Testis (tissue), 3 donors: ENCODE measurements around the gene CDK8. TPM values are rescaled to one million over a fixed set of nuclear protein-coding genes. Genes with fewer than 3 reads are reported as not detected.

Source experiments
- DNase-seq: peaks from one replicate; pipeline ENCODE4 v3.0.0-alpha.2; 2019
- H3K27ac ChIP-seq, 2 donors: fragments of 200-600 bp; sonication (generic); one replicate each; pipeline ENCODE4 v1.5.1; 2019
- H3K27me3 ChIP-seq: fragments of 200-600 bp; sonication (generic); one replicate; pipeline ENCODE4 v1.5.1; 2019
- H3K36me3 ChIP-seq: fragments of 200-600 bp; sonication (generic); one replicate; pipeline ENCODE4 v1.5.1; 2017; ENCODE audit warnings: low read depth; ENCODE audit errors: missing control alignments
- H3K4me1 ChIP-seq: fragments of 200-600 bp; sonication (generic); one replicate; pipeline ENCODE4 v1.5.1; 2019
- H3K4me3 ChIP-seq, 2 donors: fragments of 200-600 bp; sonication (generic); one replicate each; pipeline ENCODE4 v1.5.1; 2017 to 2019
- H3K9me3 ChIP-seq: fragments of 200-600 bp; sonication (generic); one replicate; pipeline ENCODE4 v1.5.1; 2017
- POLR2A ChIP-seq: fragments of 450-650 bp; IDR thresholded peaks from one replicate; pipeline ENCODE4 v1.6.1; 2017; ENCODE audit warnings: antibody characterized with exemption, mild to moderate bottlenecking, moderate library complexity
- WGBS, 2 donors: methylation state at CpG; one replicate each; pipeline ENCODE4 v1.1.5; 2018; 5-methylcytosine and 5-hydroxymethylcytosine counted together
- intact Hi-C: fragments of 100-400 bp; cut with DNase I; formaldehyde crosslinking; loops from one replicate; pipeline ENCODE4 v1.15.1; 2023; ENCODE audit warnings: low total_unique reads
- polyA plus RNA-seq: library from polyadenylated mRNA; stranded (reverse); fragments of 350-450 nt; fragmentation: Illumina TruSeq; extraction: RNeasy Lipid Tissue Mini Kit (QIAGEN cat#74804); gene quantifications from one replicate; pipeline ENCODE4 v1.2.3, GENCODE V29; 2014; ENCODE audit warnings: low read depth, low replicate concordance; ENCODE audit not compliant: insufficient read depth
- total RNA-seq, 2 donors: library from RNA; depleted of rRNA; stranded (reverse); fragments of >200 nt; gene quantifications; one replicate each; pipeline ENCODE4 v1.2.3, GENCODE V29; 2016
- TF ChIP-seq, protein P1 (sequence below), 3 experiments: fragments of 450-650 bp in 2 of 3; fragments of 200-600 bp in 1 of 3; sonication (generic) in 1 of 3; IDR thresholded peaks; one replicate each; pipeline ENCODE4 v1.5.1; 2016 to 2019; ENCODE audit warnings: antibody characterized with exemption in 3 of 3, mild to moderate bottlenecking in 2 of 3, moderate library complexity in 1 of 3

CDK8 gene
- total and polyA plus RNA-seq, 3 donors from 2014 or later, result 16.5 to 31.7 (median 27.1) TPM

DNA sequence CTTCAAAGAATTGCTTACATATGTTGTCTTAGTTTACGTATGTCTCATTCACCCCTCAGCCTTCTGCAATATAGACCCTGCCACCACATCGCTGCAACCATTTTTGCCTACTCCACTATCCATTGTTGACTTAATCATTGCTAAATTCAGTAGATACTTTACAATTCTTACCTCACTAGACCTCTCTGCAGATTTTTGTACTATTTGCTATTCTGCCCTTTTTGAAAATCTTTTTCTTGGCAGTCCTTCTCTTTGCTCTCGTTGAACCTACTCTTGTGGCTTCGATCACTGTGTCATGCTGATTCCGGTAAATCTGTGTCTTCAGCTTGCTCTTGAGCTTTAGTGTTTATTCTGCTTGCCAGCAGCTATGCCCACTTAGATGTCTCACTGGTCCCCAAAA is 81.2 kb downstream of the CDK8 start:
- no peaks in the 10 kb centered on the region for H3K9me3 ChIP-seq
- intact Hi-C loops, result no loop called here
- no peak for DNase-seq
- H3K4me1 ChIP-seq, result no peaks in the 10 kb centered on the region
- 80 to 83% methylated on average over 5 of the region's 5 CpGs for WGBS, 2 donors
- TF ChIP-seq POLR2A, result no peak
- TF ChIP-seq, protein P1, sequence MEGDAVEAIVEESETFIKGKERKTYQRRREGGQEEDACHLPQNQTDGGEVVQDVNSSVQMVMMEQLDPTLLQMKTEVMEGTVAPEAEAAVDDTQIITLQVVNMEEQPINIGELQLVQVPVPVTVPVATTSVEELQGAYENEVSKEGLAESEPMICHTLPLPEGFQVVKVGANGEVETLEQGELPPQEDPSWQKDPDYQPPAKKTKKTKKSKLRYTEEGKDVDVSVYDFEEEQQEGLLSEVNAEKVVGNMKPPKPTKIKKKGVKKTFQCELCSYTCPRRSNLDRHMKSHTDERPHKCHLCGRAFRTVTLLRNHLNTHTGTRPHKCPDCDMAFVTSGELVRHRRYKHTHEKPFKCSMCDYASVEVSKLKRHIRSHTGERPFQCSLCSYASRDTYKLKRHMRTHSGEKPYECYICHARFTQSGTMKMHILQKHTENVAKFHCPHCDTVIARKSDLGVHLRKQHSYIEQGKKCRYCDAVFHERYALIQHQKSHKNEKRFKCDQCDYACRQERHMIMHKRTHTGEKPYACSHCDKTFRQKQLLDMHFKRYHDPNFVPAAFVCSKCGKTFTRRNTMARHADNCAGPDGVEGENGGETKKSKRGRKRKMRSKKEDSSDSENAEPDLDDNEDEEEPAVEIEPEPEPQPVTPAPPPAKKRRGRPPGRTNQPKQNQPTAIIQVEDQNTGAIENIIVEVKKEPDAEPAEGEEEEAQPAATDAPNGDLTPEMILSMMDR (IDR thresholded peaks at IDR 0.05), result no peak
- no peaks in the 10 kb centered on the region for H3K36me3 ChIP-seq
- H3K4me3 ChIP-seq, result no peak overlapping the region
- H3K27ac ChIP-seq, result no peak overlapping the region
- no peaks in the 10 kb centered on the region for H3K27me3 ChIP-seq

DNA sequence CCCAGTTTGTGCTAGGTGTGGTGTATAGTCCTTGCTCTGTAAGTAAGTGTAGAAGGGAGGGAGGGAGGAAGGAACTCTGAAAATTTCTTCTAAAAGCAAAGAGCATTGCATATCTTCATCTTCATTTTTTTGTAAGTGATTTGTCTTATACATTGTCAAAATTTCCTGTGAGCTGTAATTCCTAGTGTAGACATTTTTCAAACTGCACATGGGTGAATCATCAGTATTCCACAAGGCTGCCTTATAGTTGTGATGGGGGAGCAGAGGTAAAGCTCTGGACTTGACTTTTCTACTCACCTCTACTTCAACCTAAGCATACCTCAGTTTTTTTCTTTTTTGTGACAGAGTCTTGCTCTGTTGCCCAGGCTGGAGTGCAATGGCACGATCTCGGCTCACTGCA is 86.9 kb downstream of the CDK8 start:
- Histone ChIP-seq H3K9me3 (no peaks in the 10 kb centered on the region), H3K27me3 (no peaks in the 10 kb centered on the region), H3K4me3 (no peak overlapping the region), H3K36me3 (no peaks in the 10 kb centered on the region), H3K27ac (no peak overlapping the region), H3K4me1 (no peaks in the 10 kb centered on the region)
- intact Hi-C loops, result no loop called here
- DNase-seq, result no peak
- 93 to 94% methylated on average over 2 of the region's 2 CpGs for WGBS, 2 donors
- no peak for TF ChIP-seq POLR2A

DNA sequence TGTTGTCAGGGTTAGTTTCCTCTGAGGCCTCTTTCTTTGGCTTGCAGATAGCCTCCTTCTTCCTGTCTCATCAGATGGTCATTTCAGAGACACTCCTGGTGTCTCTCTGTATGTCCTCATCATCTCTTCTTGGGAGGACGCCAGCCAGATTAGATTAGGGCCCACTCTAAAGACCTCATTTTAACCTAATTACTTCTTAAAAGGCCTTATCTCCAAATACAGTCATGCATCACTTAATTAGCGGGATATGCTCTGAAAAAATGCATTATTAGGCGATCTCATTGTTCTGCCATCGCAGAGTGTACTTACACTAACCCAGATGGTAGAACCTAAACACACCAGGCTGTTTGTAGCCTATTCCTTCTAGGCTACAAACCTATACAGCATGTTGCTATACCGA is 89.0 kb downstream of the CDK8 start:
- no peaks in the 10 kb centered on the region for H3K27me3 ChIP-seq
- intact Hi-C loops, result no loop called here
- no peaks in the 10 kb centered on the region for H3K4me1 ChIP-seq
- WGBS, 2 donors, result 79 to 85% methylated on average over 5 of the region's 5 CpGs
- DNase-seq, result no peak
- TF ChIP-seq, protein P1 (IDR thresholded peaks at IDR 0.05), result no peak
- TF ChIP-seq POLR2A, result no peak
- no peaks in the 10 kb centered on the region for H3K9me3 ChIP-seq
- no peak overlapping the region for H3K4me3 ChIP-seq
- H3K27ac ChIP-seq, result no peak overlapping the region
- H3K36me3 ChIP-seq, result no peaks in the 10 kb centered on the region

DNA sequence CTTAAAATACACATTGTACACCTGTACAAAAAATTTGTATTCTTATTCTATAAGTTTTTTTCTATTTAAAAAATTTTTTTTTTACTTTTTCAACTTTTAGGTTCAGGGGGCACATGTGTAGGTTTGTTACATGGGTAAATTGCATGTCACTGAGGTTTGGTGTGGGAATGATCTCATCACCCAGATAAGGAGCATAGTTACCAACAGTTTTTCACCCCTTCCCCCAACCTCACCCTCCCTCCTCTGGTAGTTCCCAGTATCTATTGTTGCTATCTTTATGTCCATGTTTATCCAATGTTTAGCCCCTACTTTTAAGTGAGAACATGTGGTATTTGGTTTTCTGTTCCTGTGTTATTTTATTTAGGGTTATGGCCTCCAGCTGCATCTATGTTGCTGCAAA is 89.9 kb downstream of the CDK8 start:
- intact Hi-C loops, result no loop called here
- TF ChIP-seq POLR2A, result no peak
- TF ChIP-seq, protein P1 (IDR thresholded peaks at IDR 0.05), result no peak

DNA sequence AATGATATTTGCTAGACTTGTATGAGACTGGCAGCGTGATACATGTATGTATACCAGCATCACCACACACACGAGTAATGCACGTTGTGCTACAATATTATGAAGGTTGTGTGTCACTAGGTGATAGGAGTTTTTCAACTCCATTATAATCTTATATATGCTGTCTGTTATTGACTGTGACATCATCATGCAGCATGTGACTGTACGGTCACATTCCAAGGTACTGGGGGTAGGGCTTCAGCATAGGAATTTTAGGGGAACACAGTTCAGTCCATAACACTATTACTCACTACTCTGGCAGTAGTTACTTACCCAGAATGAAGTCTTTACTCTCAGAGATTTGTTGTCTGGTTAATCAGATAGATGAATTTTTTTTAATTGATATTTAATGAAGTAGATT is 91.1 kb downstream of the CDK8 start:
- Histone ChIP-seq H3K27ac (no peak overlapping the region), H3K4me3 (no peak overlapping the region), H3K9me3 (no peaks in the 10 kb centered on the region), H3K36me3 (no peaks in the 10 kb centered on the region), H3K27me3 (no peaks in the 10 kb centered on the region), H3K4me1 (no peaks in the 10 kb centered on the region)
- WGBS, 2 donors, result 94 to 95% methylated on average over 4 of the region's 4 CpGs
- intact Hi-C loops, result no loop called here
- TF ChIP-seq, protein P1 (IDR thresholded peaks at IDR 0.05), result no peak
- TF ChIP-seq POLR2A, result no peak
- DNase-seq, result no peak

More for the DNA sequence above, 89.9 kb downstream of the CDK8 start:
- DNase-seq, result no peak
- H3K9me3 ChIP-seq, result no peaks in the 10 kb centered on the region
- no peaks in the 10 kb centered on the region for H3K36me3 ChIP-seq
- no peak overlapping the region for H3K27ac ChIP-seq
- no peaks in the 10 kb centered on the region for H3K27me3 ChIP-seq
- H3K4me3 ChIP-seq, result no peak overlapping the region
- H3K4me1 ChIP-seq, result no peaks in the 10 kb centered on the region
